Measurements from ENCODE around the gene PYGM. TPM values are rescaled to one million over a fixed set of nuclear protein-coding genes. Genes with fewer than 3 reads are reported as not detected.

PYGM gene
- total and polyA plus RNA-seq, 2 of the 13 experiments (the other 11 are each of a cell fraction or from before 2014, with no cell fraction given): 0.11 to 0.12 TPM

GRCh38 chr11:64803158-64803845 is 43.5 kb upstream of the PYGM start, which contains the start of gene MAP4K2 (continued):
- TF ChIP-seq NFE2 (CRISPR knock-in tag; IDR thresholded peaks at IDR 0.05): no peak
- no peak for TF ChIP-seq ZNF740 (CRISPR knock-in tag; IDR thresholded peaks at IDR 0.05)
- TF ChIP-seq CEBPB (IDR thresholded peaks at IDR 0.05; ENCODE audit: borderline replicate concordance, low read depth, low read length): no peak
- no peak for TF ChIP-seq ATF4 (CRISPR knock-in tag; IDR thresholded peaks at IDR 0.05)
- TF ChIP-seq ZNF639 (CRISPR knock-in tag; conservative IDR thresholded peaks at IDR 0.05): peak; percentile 87
- TF ChIP-seq ZFP82 (CRISPR knock-in tag; IDR thresholded peaks at IDR 0.05; ENCODE audit: borderline replicate concordance): 0 out of 2 replicates have a peak, but pooled peaks have one; percentile 67
- no peak for TF ChIP-seq FOXK1 (CRISPR knock-in tag; IDR thresholded peaks at IDR 0.05; ENCODE audit: borderline replicate concordance, low read depth)
- TF ChIP-seq ZIK1 (CRISPR knock-in tag; IDR thresholded peaks at IDR 0.05; ENCODE audit: borderline replicate concordance, low read depth): 0 out of 2 replicates have a peak, but pooled peaks have one; percentile 35
- peak; percentile 23; the same call in 1 of the 2 replicates for TF ChIP-seq TAF1 (CRISPR knock-in tag; IDR thresholded peaks at IDR 0.05)
- TF ChIP-seq ATF3 (CRISPR knock-in tag; IDR thresholded peaks at IDR 0.05): no peak
- no peak for TF ChIP-seq NFIB (CRISPR knock-in tag; IDR thresholded peaks at IDR 0.05; ENCODE audit: borderline replicate concordance)
- 0 out of 2 replicates have a peak, but pooled peaks have one; percentile 25 for TF ChIP-seq CBFB (CRISPR knock-in tag; IDR thresholded peaks at IDR 0.05)
- TF ChIP-seq POGK (CRISPR knock-in tag; conservative IDR thresholded peaks at IDR 0.05): no peak
- TF ChIP-seq POGZ (CRISPR knock-in tag; IDR thresholded peaks at IDR 0.05): no peak
- peak; percentile 25; the same call in 1 of the 2 replicates for TF ChIP-seq HOXA3 (CRISPR knock-in tag; IDR thresholded peaks at IDR 0.05)
- TF ChIP-seq ZBTB7A (CRISPR knock-in tag; IDR thresholded peaks at IDR 0.05): no peak
- TF ChIP-seq HNF4A (CRISPR knock-in tag; IDR thresholded peaks at IDR 0.05): no peak
- no peak for TF ChIP-seq FOXO4 (CRISPR knock-in tag; conservative IDR thresholded peaks at IDR 0.05)
- no peak for TF ChIP-seq ZBTB7B (CRISPR knock-in tag; IDR thresholded peaks at IDR 0.05)
- peak; percentile 43 for TF ChIP-seq ZEB1 (IDR thresholded peaks at IDR 0.05; ENCODE audit: insufficient replicate concordance, low read depth)
- TF ChIP-seq ZNF564 (CRISPR knock-in tag; IDR thresholded peaks at IDR 0.05): no peak
- TF ChIP-seq FOXO1 (CRISPR knock-in tag; IDR thresholded peaks at IDR 0.05): no peak
- 0 out of 2 replicates have a peak, but pooled peaks have one; percentile 7 for TF ChIP-seq MAX (IDR thresholded peaks at IDR 0.05)
- no peak for TF ChIP-seq ZNF761 (CRISPR knock-in tag; conservative IDR thresholded peaks at IDR 0.05)

All from HepG2 (cell line).